CD14-positive monocyte (primary cell): ENCODE results near the gene PIK3R1. TPM values are rescaled to one million over a fixed set of nuclear protein-coding genes. Genes with fewer than 3 reads are reported as not detected.
A peak's percentile ranks its signal among the peaks of the same experiment; 100 is the strongest.

Experiments
- DNase-seq, 3 donors: peaks; one replicate each; pipeline ENCODE4 v3.0.0-alpha.2; 2011 to 2022
- H2AFZ ChIP-seq: 2 replicates; pipeline ENCODE4 v1.6.0; 2012; ENCODE audit warnings: mild to moderate bottlenecking, low read depth, low read length, inconsistent platforms; ENCODE audit not compliant: insufficient read depth, poor library complexity, severe bottlenecking
- H3K27ac ChIP-seq, 2 donors: 1 replicate in 1 of 2; 2 replicates in 1 of 2; pipeline ENCODE4 v1.5.1; 2012 to 2013; ENCODE audit warnings: low read length in 2 of 2, control low read depth in 1 of 2, inconsistent platforms in 1 of 2, low read depth in 1 of 2, mild to moderate bottlenecking in 1 of 2
- H3K27me3 ChIP-seq, 2 donors: one replicate each; pipeline versions ENCODE4 v1.6.0 to v1.6.1; 2011 to 2013; ENCODE audit warnings: low read length in 2 of 2; ENCODE audit not compliant: control insufficient read depth in 2 of 2, insufficient read depth in 2 of 2
- H3K36me3 ChIP-seq, 2 donors: replicated peaks in 1 of 2; 1 replicate in 1 of 2; 2 replicates in 1 of 2; pipeline versions ENCODE4 v1.5.1 to v1.6.1; 2012 to 2013; ENCODE audit warnings: low read length in 2 of 2, control low read depth in 1 of 2, inconsistent platforms in 1 of 2, mild to moderate bottlenecking in 1 of 2; ENCODE audit not compliant: insufficient read depth in 2 of 2, control insufficient read depth in 1 of 2
- H3K4me1 ChIP-seq, 2 donors: 1 replicate in 1 of 2; 2 replicates in 1 of 2; pipeline versions ENCODE4 v1.5.1 to v1.6.1; 2012 to 2013; ENCODE audit warnings: low read length in 2 of 2, control low read depth in 1 of 2, inconsistent platforms in 1 of 2, mild to moderate bottlenecking in 1 of 2, moderate library complexity in 1 of 2; ENCODE audit not compliant: insufficient read depth in 2 of 2, control insufficient read depth in 1 of 2
- H3K4me2 ChIP-seq: replicated peaks from 2 replicates; pipeline ENCODE3; 2012; ENCODE audit warnings: low read length, moderate library complexity, mild to moderate bottlenecking; ENCODE audit not compliant: poor library complexity, severe bottlenecking; ENCODE audit errors: extremely low read depth
- H3K4me3 ChIP-seq, 3 experiments: fragments of 200-600 bp in 1 of 3; sonication (generic) in 1 of 3; replicated peaks in 1 of 3; 1 replicate in 2 of 3; 2 replicates in 1 of 3; pipeline ENCODE4 v1.5.1; 2011 to 2013; ENCODE audit warnings: low read length in 3 of 3, mild to moderate bottlenecking in 3 of 3, control low read depth in 2 of 3, low read depth in 2 of 3, inconsistent platforms in 1 of 3, moderate library complexity in 1 of 3
- H3K79me2 ChIP-seq: 2 replicates; pipeline ENCODE4 v1.6.0; 2012; ENCODE audit warnings: mild to moderate bottlenecking, control low read depth, inconsistent platforms, low read length, moderate library complexity; ENCODE audit not compliant: insufficient read depth
- H3K9ac ChIP-seq: 2 replicates; pipeline ENCODE4 v1.6.0; 2017; ENCODE audit warnings: low read length, mild to moderate bottlenecking; ENCODE audit not compliant: insufficient read depth, poor library complexity, severe bottlenecking
- H3K9me3 ChIP-seq, 2 donors: replicated peaks in 1 of 2; 1 replicate in 1 of 2; 2 replicates in 1 of 2; pipeline versions ENCODE4 v1.5.1 to v1.6.1; 2012 to 2013; ENCODE audit warnings: low read length in 2 of 2, control low read depth in 1 of 2; ENCODE audit not compliant: control insufficient read depth in 1 of 2, insufficient read depth in 1 of 2
- H4K20me1 ChIP-seq: 2 replicates; pipeline ENCODE4 v1.6.0; 2012; ENCODE audit warnings: mild to moderate bottlenecking, low read length, control low read depth, moderate library complexity; ENCODE audit not compliant: insufficient read depth
- H3K27ac Mint-ChIP-seq, 7 donors: one replicate each; pipeline ENCODE4 v1.8.0; 2020; ENCODE audit warnings: mild to moderate bottlenecking in 7 of 7, mixed read lengths in 7 of 7, moderate library complexity in 6 of 7, inconsistent platforms in 2 of 7
- H3K27me3 Mint-ChIP-seq, 3 donors: one replicate each; pipeline ENCODE4 v1.8.0; 2021 to 2022; ENCODE audit warnings: low read depth in 3 of 3, mild to moderate bottlenecking in 3 of 3, mixed read lengths in 3 of 3, moderate library complexity in 3 of 3, inconsistent platforms in 1 of 3
- H3K36me3 Mint-ChIP-seq, 2 donors: one replicate each; pipeline ENCODE4 v1.8.0; 2020; ENCODE audit warnings: mixed read lengths in 2 of 2, inconsistent platforms in 1 of 2, mild to moderate bottlenecking in 1 of 2
- H3K4me1 Mint-ChIP-seq: one replicate; pipeline ENCODE4 v1.8.0; 2020; ENCODE audit warnings: mild to moderate bottlenecking, mixed read lengths
- H3K4me3 Mint-ChIP-seq, 2 donors: one replicate each; pipeline ENCODE4 v1.8.0; 2020; ENCODE audit warnings: mild to moderate bottlenecking in 2 of 2, mixed read lengths in 2 of 2, moderate library complexity in 1 of 2
- H3K9me3 Mint-ChIP-seq, 7 donors: one replicate each; pipeline ENCODE4 v1.8.0; 2020 to 2022; ENCODE audit warnings: mixed read lengths in 7 of 7, mild to moderate bottlenecking in 6 of 7, moderate library complexity in 6 of 7, inconsistent platforms in 2 of 7
- CTCF ChIP-seq: fragments of 200-600 bp; IDR thresholded peaks from one replicate; pipeline ENCODE4 v1.8.0; 2022; ENCODE audit warnings: antibody characterized with exemption, mild to moderate bottlenecking
- WGBS: methylation state at CpG from one replicate; pipeline ENCODE4 v1.1.5; 2013; ENCODE audit warnings: missing lambda C conversion rate; ENCODE audit not compliant: insufficient coverage; 5-methylcytosine and 5-hydroxymethylcytosine counted together
- intact Hi-C, 2 donors: fragments of 100-400 bp; cut with micrococcal nuclease; formaldehyde crosslinking; loops; one replicate each; pipeline versions ENCODE4 v1.15.0 to v1.15.1; 2023
- polyA plus RNA-seq, 3 donors: library from polyadenylated mRNA; depleted of rRNA in 1 of 3; unstranded in 2 of 3; stranded (reverse) in 1 of 3; fragments of 300-500 nt in 2 of 3; fragments of >200 nt in 1 of 3; fragmentation: Illumina TruSeq in 2 of 3; gene quantifications; 1 replicate in 2 of 3; 2 replicates in 1 of 3; pipeline ENCODE4 v1.2.3, GENCODE V29; 2012 to 2021

Gene PIK3R1
- polyA plus RNA-seq, 3 donors: 9.5 to 25.5 (median 10.5) TPM

- DNase-seq: peak in 2 of 3 donors; percentile 12 to 43
- Histone ChIP-seq H3K79me2 (no peaks in the 10 kb centered on the region), H2AFZ (no peak overlapping the region), H3K27ac (peak overlapping the region; percentile 86 to 99), H4K20me1 (no peaks in the 10 kb centered on the region), H3K4me1 (peaks cover 40 to 46% of the 10 kb centered on the region in 2 donors), H3K27me3 (no peaks in the 10 kb centered on the region), H3K4me2 (no peak overlapping the region), H3K9ac (peak overlapping the region; percentile 76), H3K4me3 (no peak overlapping the region), H3K36me3 (no peaks in the 10 kb centered on the region), H3K9me3 (peaks cover 0 to 3% of the 10 kb centered on the region in 2 donors)
- Mint-ChIP-seq H3K9me3 (peaks cover under 1 to 3% (median 2%) of the 10 kb centered on the region in 7 donors), H3K27ac (peak overlapping the region; percentile 96 to 99 (median 98)), H3K27me3 (peaks cover 0 to 5% (median 2%) of the 10 kb centered on the region in 3 donors), H3K4me1 (peaks cover 42% of the 10 kb centered on the region), H3K36me3 (no peaks in the 10 kb centered on the region), H3K4me3 (no peak overlapping the region)
- TF ChIP-seq CTCF: no peak
- no CpG with 5 or more reads among the region's 1 CpG for WGBS
- intact Hi-C loops: loop anchor here in 1 of 2 donors (2.0 kb wide), 1 partner anchor 104 kb away; no protein-coding TSS in a partner anchor
Measured at GRCh38 chr5:68330574-68330973, 115.0 kb downstream of the PIK3R1 start.

GRCh38 chr5:68331192-68332079, 115.9 kb downstream of the PIK3R1 start:
- Mint-ChIP-seq H3K27ac (peak overlapping the region; percentile 96 to 99 (median 98)), H3K36me3 (no peaks in the 10 kb centered on the region), H3K4me3 (peak overlapping the region; percentile 54 to 82), H3K9me3 (peaks cover 0 to 5% (median 0%) of the 10 kb centered on the region in 7 donors), H3K27me3 (peaks cover 0 to 5% (median under 1%) of the 10 kb centered on the region in 3 donors), H3K4me1 (peaks cover 42% of the 10 kb centered on the region)
- peak overlapping the region; percentile 86 to 99 for H3K27ac ChIP-seq
- peak overlapping the region in 2 of 3 experiments; percentile 5 to 50 for H3K4me3 ChIP-seq
- H2AFZ ChIP-seq: no peak overlapping the region
- intact Hi-C loops: loop anchor here (2.0 kb wide), 1 partner anchor 103 kb away; no protein-coding TSS in a partner anchor
- H3K27me3 ChIP-seq: no peaks in the 10 kb centered on the region
- peak; percentile 93 to 98 (median 96) for DNase-seq
- H3K9ac ChIP-seq: peak overlapping the region; percentile 76
- H4K20me1 ChIP-seq: no peaks in the 10 kb centered on the region
- WGBS: no CpG with 5 or more reads among the region's 4 CpGs
- peaks cover 40 to 46% of the 10 kb centered on the region in 2 donors for H3K4me1 ChIP-seq
- no peaks in the 10 kb centered on the region for H3K79me2 ChIP-seq
- peak overlapping the region; percentile 54 for H3K4me2 ChIP-seq
- no peak for TF ChIP-seq CTCF
- no peaks in the 10 kb centered on the region for H3K36me3 ChIP-seq
- H3K9me3 ChIP-seq: no peaks in the 10 kb centered on the region
